HG03175 (cell line): ENCODE measurements around the gene YOD1.

Experiments used
- ATAC-seq: cut with Tn5 transposase; IDR thresholded peaks from one replicate; pipeline ENCODE4 v1.9.1; 2021; ENCODE audit warnings: mild to moderate bottlenecking, moderate library complexity; ENCODE audit not compliant: unreplicated experiment

YOD1 gene

DNA sequence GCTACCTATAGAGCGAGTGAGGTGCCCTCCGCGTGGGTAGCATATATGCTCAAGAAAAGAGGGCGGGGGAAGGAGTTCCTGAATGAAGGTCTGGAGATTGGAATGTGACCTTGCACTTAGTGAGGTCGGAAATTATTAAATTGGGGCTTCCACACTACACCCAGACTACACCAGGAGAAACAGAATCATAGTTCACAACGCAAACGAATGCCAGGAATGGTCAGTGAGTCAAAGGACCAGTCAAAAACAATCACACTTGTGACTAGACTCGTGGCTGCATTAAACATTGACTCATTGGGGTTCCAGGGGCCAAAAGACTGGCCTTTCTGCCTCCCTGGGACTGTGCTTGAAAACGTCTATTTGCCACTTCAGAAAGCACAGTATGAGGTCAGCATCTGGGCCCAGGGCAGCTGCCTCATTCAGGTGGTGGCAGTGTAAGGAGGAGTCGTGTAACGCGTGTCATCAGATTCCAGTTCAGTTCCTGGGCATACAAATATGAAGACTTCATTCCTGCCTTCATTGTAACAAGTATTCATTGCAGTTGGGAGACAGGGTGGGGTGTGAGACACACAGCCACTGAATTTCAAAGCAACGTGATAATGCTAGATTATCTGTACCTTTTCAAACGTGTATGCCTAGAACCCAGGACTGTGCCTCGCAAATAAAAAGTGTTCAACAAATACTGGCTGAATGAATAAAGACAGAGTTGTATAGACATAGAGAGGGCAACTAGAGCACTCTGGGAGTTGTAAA lies at the start of gene YOD1:
YOD1 (minus strand) TSS at position 18 of the 753 bp plus-strand sequence. CDS start 178 bp downstream, outside the sequence.
- no peak for ATAC-seq

DNA sequence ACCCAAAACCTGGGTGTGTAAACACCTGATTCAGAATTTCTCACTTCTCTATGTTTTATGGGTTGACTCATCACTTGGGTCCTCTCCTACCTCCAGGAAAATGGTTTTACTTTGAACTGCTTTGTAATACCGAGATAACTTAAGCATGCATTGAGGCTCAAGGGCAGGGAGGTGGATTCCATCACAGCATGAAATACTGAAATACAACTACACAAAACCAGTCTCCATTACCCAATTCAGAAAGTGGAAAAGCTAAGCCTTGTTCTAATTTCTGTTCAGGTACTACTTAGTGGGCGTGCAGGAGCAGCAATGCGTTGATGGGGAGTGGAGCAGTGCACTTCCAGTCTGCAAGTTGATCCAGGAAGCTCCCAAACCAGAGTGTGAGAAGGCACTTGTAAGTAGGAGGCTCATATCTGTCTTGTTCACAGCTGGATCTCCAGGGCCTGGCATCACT lies 46.9 kb upstream of the YOD1 start:
- ATAC-seq, result peak; percentile 58

- no peak for ATAC-seq
These were observed 42.9 kb upstream of the YOD1 start for GRCh38 chr1:207093944-207094343.

- no peak for ATAC-seq
These were observed 40.3 kb upstream of the YOD1 start for GRCh38 chr1:207091200-207091908.

DNA sequence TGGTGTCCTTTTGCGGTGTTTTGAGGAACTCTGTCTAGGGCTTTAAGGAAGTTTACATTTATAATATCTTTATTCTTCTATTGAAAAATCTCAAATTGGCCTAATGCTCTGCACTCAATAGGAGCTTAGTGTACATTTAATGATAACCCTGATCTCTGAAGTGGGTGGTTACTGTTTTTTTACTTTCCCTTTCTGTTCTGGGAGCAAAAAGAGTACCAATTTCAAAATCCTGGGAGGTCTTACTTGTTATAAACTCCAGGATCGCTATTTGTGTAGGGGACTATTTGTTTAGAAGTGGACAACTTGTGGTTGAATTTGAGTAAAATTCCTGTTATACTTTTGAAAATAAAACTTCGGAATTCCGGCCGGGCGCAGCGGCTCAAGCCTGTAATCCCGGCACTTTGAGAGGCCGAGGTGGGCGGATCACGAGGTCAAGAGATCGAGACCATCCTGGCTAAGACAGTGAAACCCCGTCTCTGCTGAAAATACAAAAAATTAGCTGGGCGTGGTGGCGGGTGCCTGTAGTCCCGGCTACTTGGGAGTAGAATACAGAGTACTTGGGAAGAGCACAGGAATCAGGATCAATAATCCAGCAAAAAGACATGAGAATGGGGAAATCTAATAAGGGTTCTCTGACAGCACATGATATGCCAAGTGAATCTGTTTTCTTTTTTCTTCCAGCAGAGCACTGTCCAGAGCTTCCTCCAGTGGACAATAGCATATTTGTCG lies 38.8 kb upstream of the YOD1 start:
- ATAC-seq, result no peak

DNA sequence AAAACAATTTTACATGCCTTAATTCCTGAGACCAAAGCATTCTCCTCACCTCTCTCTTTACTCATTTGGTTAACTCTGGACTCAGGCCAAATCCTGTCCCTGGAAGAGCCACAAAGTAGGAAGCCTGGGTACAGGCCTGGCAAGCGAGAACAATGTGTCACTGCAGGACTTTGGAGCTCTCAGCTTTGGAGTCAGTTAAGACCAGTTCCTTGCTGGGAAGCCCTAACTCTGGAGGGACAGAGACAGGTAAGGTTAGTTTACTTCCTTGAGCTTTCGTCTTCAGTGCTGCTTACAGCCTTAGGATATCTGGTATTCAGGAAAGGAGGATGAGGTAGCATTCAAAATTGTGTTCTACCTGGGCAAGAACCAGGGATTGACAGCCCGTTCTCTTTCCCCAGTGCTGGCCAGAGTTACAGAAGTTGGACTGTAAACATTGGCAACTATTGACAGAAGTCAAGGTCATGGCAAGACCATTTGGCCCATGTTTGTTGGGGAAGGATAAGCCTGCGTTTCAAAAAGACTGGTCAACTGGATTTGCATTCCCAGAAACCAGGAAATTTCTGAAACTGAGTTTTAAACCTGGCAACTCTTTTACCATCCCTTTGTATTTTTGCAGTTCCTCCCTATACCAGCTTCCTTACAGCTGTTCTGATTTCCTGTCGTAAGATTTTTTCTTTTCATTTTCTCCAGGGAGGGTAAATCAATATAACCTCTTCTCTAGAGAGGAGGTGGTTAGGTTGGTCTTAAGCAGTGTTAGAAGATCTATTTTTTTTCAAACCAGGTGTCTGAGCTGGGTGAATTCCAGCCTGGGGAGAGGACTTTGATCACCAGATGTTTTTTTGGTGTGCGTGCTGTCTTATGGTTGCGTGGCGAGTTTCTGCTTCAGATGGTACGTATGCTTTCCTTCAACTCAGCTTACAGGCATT lies 38.0 kb upstream of the YOD1 start, which contains the start of gene C4BPB:
C4BPB (plus strand) TSS at position 160 of the 926 bp plus-strand sequence; CDS start at position 832, 672 bp downstream.
- no peak for ATAC-seq

DNA sequence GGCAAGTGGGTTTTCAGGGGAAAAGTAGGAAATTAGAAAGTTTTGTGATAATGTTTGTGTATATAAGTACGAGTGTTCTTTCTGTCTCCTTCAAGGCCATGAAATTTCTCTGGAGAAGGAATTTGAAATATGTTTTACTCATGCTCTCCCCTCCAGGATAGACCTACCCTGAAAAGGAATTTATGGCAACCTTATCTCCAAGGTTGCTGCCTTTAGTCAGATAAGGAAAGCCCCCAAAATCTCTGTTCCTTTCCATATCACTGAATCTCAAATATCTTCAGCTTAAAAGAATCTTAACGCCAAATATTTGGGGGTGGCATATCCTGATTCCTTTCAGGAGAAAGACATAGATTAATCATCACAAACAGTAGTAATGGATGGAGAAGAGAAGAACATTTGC lies 37.2 kb upstream of the YOD1 start:
- no peak for ATAC-seq

DNA sequence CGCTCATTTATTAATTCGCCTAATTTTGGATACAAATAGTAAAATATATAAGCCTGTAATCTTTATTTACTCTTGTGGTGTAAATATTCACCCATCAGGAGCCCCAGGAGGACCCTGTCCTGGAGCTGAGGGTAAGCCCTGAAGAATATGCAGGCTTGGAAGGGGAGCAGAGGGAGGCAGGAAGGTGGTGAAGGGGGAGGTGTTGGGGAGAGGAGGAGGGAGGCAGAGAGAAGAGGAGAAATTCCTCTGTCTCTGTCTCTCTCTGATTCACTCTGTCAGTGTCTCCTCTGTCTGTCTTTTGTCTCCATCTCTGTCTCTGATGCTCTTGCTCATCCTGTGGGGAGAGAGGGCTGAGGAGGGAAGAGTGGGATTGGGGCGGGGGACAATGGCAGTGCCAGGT lies 34.9 kb upstream of the YOD1 start:
- no peak for ATAC-seq

DNA sequence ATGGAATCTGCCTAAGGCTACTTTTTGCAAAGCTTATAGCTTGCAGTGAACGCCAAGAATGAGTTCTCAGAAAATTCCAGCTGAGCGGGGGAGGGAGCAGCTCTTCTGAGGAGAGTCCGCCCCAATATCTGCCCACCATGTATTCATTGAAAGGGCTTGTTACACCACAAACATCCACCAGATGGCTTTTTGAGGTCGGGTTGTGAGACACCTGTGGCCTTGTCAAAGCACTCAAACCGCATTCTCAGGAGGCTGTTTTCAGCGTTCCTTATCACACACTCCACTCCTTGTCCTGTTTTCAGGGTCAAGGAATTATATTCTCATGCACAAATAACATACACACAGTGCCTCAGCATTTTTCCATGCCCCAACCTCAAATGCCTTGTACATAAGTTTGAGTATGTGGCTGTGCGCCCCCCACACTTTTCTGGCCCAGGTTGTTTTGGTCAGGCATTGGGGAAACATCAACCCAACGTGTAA lies 33.7 kb upstream of the YOD1 start:
- ATAC-seq, result peak; percentile 83

DNA sequence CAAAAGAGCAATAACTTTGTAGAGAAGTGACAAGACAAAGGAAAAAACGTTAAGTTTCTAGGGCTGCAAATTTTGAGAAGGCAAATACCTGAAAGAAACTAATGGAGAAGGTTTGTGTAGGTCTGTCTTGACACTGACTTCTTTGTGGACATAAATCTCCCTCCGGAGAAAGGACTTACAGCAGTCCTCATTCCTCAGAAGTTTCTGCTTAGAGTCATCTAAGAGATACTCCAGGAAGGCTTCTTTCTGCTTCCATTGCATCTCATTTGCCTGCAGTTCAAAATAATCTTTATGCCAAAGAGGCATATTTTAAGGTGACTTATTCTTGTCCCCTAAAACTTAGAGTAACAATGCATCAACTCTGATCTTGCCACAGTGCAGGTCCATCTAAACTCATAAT lies 33.2 kb upstream of the YOD1 start:
- no peak for ATAC-seq

DNA sequence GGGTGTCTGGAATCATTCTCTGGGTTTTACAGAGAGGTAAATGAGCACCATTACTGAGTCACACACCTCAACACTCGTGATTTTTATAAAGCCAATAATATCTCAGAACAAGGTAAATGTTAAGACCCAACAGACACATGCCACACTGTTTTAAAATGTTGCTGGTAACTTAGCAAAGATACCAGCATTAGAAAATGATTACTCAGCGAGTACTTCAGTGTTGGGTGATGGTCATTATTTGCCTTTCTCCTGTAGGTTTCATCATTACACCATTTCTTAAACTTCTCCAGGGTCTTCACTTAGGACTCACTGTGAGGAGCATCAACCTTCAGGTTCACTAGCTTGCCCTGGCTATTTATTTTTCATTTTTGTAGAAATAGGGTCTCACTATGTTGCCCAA lies 30.8 kb upstream of the YOD1 start:
- ATAC-seq, result no peak

DNA sequence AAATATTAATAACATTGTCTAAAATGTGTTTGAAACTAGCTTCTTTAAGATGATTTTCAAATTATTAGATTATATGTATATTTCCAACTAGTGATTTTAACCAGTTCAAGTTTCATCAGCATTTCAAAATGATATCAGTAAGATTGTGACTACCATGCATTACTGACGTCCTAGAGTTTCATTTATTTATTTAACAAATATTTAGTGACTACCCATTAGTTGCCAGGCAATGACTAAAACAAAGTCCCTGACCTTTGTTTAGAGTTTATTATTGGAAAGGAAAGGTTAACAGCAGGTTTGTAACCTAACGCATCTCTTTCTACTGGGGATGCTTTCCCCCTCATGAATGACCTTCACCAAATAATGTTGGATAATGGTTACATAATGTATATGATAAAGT lies 30.1 kb upstream of the YOD1 start:
- no peak for ATAC-seq

GRCh38 chr1:207079706-207080241 lies 28.8 kb upstream of the YOD1 start:
- no peak for ATAC-seq

GRCh38 chr1:207078578-207079132 lies 27.6 kb upstream of the YOD1 start:
- no peak for ATAC-seq

DNA sequence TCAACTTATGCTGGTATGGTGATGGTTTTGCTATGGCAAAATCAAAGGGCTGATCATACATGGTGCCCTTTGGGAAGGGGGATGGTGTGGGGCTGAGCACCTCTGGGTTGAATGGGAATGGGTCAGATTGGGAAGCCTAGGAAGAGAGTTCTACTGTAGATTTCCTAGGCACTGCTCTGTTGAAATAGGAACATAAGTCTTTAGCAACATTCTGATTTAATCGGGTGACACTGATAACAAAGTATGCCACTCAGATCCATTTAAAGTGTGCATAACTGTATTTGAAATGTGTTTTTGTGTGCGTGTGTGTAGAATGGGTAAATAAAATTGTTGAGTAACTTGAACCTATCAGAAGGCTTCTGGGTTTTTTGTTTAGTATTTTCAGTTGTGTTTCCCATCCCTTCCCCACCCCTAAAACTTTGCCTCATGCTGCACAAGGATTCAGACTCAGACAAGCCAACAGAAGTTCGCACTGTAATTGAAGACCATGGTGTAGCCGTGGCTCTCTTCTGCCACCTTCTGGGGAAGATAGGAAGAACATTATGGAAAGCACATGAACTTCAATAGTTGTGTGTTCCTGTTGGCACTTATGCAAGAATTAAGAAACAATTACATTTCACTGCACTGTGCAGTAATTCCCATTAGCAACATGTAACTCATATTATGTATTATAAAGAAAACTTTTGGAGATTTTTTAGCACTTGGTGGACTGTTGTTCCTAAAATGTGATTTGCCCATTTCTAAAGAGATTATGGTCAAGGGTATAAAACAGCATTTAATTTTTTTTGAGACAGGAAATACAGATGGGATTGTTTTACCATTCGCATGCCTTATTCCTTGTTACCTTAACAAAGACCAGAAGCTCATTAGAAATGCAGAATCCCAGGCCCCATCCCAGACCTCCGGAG lies 26.7 kb upstream of the YOD1 start:
- ATAC-seq, result peak; percentile 83

DNA sequence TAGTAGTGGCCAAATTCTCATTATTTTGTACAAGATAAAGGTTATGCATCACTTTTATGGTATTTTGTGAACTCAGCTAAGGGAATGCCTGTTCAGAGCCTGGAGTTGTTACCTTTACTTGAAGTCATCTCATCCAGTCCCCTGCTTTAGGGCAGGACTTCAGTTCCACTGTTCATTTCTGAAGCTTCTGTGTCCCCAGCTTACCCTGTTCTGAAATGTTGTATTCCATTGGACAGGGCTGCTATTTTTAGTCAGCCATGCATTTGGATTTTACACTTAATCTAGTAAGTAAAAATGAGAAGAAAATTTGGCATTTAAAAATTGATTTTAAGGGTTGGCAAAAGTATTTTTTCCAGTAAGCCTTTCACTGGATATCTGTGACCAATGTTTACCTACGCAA lies 26.0 kb upstream of the YOD1 start:
- ATAC-seq, result no peak

- no peak for ATAC-seq
These were observed 25.4 kb upstream of the YOD1 start for GRCh38 chr1:207076181-207076955.
